DND-41 (cell line): ENCODE results near the gene SLC12A7.

Experiments
- EZH2 ChIP-seq: IDR thresholded peaks from 3 replicates; pipeline ENCODE4 v1.6.1; 2012; ENCODE audit warnings: borderline replicate concordance, low read depth, mild to moderate bottlenecking, moderate library complexity, low read length, inconsistent platforms; ENCODE audit not compliant: severe bottlenecking
- TF ChIP-seq, protein P1 (sequence below): IDR thresholded peaks from 2 replicates; pipeline ENCODE4 v1.5.1; 2012; ENCODE audit warnings: borderline replicate concordance, low read length, moderate library complexity, mild to moderate bottlenecking; ENCODE audit not compliant: poor library complexity, severe bottlenecking; ENCODE audit errors: extremely low read depth

DNA sequence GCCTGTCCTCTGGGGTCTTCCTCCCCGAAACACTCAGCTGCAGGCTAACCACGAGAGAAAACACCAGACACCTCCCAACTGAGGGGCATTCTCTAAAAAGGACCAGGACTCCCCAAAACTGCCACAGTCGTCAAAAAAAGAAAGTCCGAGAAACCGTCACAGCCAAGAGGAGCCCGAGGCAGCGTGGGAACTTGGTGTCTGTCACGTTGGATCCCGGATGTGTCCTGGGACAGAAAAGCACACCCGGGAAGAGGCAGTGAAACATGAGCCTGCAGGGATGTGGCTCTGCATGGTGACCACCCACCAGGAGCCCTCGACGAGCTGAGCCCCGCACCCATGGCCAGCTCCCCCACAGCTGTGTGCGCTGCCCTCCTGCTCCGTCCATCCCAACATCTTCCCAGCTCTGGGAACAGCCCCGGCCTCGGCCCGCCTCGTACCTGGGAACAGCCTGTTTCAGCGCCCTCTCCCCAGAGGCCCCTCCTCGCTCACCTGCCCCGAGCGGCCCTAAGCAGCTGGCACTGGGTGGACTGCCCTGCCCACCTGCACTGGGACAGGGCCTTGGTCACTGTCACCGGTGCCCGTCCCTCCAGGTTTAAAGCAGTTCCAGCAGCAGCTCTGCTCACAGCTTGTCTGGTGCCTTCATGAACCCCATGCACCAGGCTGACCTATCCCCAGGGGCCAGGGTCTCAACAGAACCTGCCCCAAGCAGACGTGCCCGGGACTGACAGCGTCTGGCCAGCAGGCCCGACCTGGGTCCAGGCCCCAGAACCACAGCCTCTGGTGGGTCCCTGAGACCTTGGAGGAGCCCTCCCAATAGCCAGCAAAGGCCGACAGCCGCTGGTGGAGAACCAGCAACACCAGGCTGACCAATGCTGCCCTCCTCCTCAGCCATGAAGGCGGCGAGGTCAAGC lies 10.9 kb downstream of the SLC12A7 start:
- no peak for TF ChIP-seq EZH2
- TF ChIP-seq, protein P1, sequence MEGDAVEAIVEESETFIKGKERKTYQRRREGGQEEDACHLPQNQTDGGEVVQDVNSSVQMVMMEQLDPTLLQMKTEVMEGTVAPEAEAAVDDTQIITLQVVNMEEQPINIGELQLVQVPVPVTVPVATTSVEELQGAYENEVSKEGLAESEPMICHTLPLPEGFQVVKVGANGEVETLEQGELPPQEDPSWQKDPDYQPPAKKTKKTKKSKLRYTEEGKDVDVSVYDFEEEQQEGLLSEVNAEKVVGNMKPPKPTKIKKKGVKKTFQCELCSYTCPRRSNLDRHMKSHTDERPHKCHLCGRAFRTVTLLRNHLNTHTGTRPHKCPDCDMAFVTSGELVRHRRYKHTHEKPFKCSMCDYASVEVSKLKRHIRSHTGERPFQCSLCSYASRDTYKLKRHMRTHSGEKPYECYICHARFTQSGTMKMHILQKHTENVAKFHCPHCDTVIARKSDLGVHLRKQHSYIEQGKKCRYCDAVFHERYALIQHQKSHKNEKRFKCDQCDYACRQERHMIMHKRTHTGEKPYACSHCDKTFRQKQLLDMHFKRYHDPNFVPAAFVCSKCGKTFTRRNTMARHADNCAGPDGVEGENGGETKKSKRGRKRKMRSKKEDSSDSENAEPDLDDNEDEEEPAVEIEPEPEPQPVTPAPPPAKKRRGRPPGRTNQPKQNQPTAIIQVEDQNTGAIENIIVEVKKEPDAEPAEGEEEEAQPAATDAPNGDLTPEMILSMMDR, result no peak
